Endothelial cell of umbilical vein (primary cell): ENCODE measurements around the gene ATP4A. TPM values are rescaled to one million over a fixed set of nuclear protein-coding genes. Genes with fewer than 3 reads are reported as not detected.

Experiments used
- BruUV-seq: library from RNA; stranded (reverse); fragments of 400-500 nt; replicated peaks from 2 replicates; lab custom pipeline; 2021; lab: Mats Ljungman, UMichigan
- CTCF ChIA-PET: fragments of 300-600, 350-600 bp; sonication (Branson Sonifier 250); formaldehyde crosslinking; loops from one replicate; lab custom pipeline; 2021; ENCODE audit warnings: antibody characterized with exemption, inconsistent platforms; lab: Charles Lee
- POLR2A ChIA-PET: fragments of 300-600, 350-600 bp; sonication (Branson Sonifier 250); formaldehyde crosslinking; loops from one replicate; lab custom pipeline; 2021; ENCODE audit warnings: antibody characterized with exemption, inconsistent platforms; lab: Charles Lee
- DNase-seq: peaks from one replicate; pipeline ENCODE4 v3.0.0-alpha.2; 2011; ENCODE audit warnings: low read depth, low spot score
- FAIRE-seq: peaks from 2 replicates; lab custom pipeline; 2011; peaks lifted over from hg19 to GRCh38; lab: Jason Lieb, UNC
- H2AFZ ChIP-seq: 2 replicates; pipeline ENCODE4 v1.6.0; 2012; ENCODE audit warnings: low read depth, low read length, control low read depth, inconsistent platforms
- H3K27ac ChIP-seq: 2 replicates; pipeline ENCODE4 v1.5.1; 2011; ENCODE audit warnings: low read depth, mild to moderate bottlenecking, control low read depth, low read length, moderate library complexity; ENCODE audit not compliant: insufficient read depth
- H3K27me3 ChIP-seq, 2 experiments: 2 replicates each; pipeline versions ENCODE4 v1.6.0 to v1.6.1; 2011; ENCODE audit warnings: low read length in 2 of 2, mixed read lengths in 1 of 2; ENCODE audit not compliant: control insufficient read depth in 2 of 2, insufficient read depth in 2 of 2
- H3K36me3 ChIP-seq, 2 experiments: 2 replicates in 1 of 2; 3 replicates in 1 of 2; pipeline ENCODE4 v1.5.1; 2011; ENCODE audit warnings: low read length in 2 of 2, mild to moderate bottlenecking in 1 of 2, moderate library complexity in 1 of 2; ENCODE audit not compliant: control insufficient read depth in 2 of 2, insufficient read depth in 2 of 2; ENCODE audit errors: extremely low read depth in 1 of 2
- H3K4me1 ChIP-seq: 3 replicates; pipeline ENCODE4 v1.5.1; 2011; ENCODE audit warnings: mild to moderate bottlenecking, low read length; ENCODE audit not compliant: control insufficient read depth, insufficient read depth; ENCODE audit errors: extremely low read depth
- H3K4me2 ChIP-seq: 2 replicates; pipeline ENCODE4 v1.6.1; 2011; ENCODE audit warnings: low read length, control low read depth, mixed read lengths; ENCODE audit not compliant: insufficient read depth
- H3K4me3 ChIP-seq, 3 experiments: fragments of 200-600 bp in 1 of 3; sonication (generic), shearing (Covaris generic) in 1 of 3; replicated peaks in 1 of 3; 2 replicates each; pipeline ENCODE4 v1.5.1; 2011 to 2016; ENCODE audit warnings: control low read depth in 3 of 3, low read length in 3 of 3, mild to moderate bottlenecking in 2 of 3, inconsistent platforms in 1 of 3, low read depth in 1 of 3, moderate library complexity in 1 of 3; ENCODE audit not compliant: insufficient read depth in 1 of 3
- H3K79me2 ChIP-seq: 2 replicates; pipeline ENCODE4 v1.6.0; 2012; ENCODE audit warnings: low read length, inconsistent platforms; ENCODE audit not compliant: control insufficient read depth, insufficient read depth
- H3K9ac ChIP-seq: replicated peaks from 2 replicates; pipeline ENCODE3; 2011; ENCODE audit warnings: low read length, control low read depth; ENCODE audit not compliant: insufficient read depth; ENCODE audit errors: extremely low read depth
- H3K9me1 ChIP-seq: replicated peaks from 3 replicates; pipeline ENCODE4 v1.6.0; 2011; ENCODE audit warnings: mild to moderate bottlenecking, low read length; ENCODE audit not compliant: control insufficient read depth, insufficient read depth; ENCODE audit errors: extremely low read depth
- H3K9me3 ChIP-seq: replicated peaks from 2 replicates; pipeline ENCODE4 v1.5.1; 2012; ENCODE audit warnings: low read length, inconsistent platforms; ENCODE audit not compliant: control insufficient read depth, insufficient read depth
- H4K20me1 ChIP-seq: replicated peaks from 2 replicates; pipeline ENCODE3; 2011; ENCODE audit warnings: mild to moderate bottlenecking, low read length; ENCODE audit not compliant: control insufficient read depth, insufficient read depth; ENCODE audit errors: extremely low read depth
- EZH2 ChIP-seq: IDR thresholded peaks from 2 replicates; pipeline ENCODE4 v1.6.1; 2012; ENCODE audit warnings: borderline replicate concordance, low read depth, mild to moderate bottlenecking, moderate library complexity, low read length, inconsistent platforms; ENCODE audit not compliant: severe bottlenecking
- FOS ChIP-seq: IDR thresholded peaks from 2 replicates; pipeline ENCODE4 v1.6.1; 2011; ENCODE audit warnings: mild to moderate bottlenecking, low read length, moderate library complexity, borderline replicate concordance; ENCODE audit not compliant: insufficient read depth
- GATA2 ChIP-seq: IDR thresholded peaks from 2 replicates; pipeline ENCODE4 v1.7.0; 2011; ENCODE audit warnings: low read depth, mild to moderate bottlenecking, moderate library complexity, mixed read lengths, low read length; ENCODE audit not compliant: insufficient read length, insufficient read depth
- JUN ChIP-seq: IDR thresholded peaks from 2 replicates; pipeline ENCODE4 v1.6.1; 2011; ENCODE audit warnings: borderline replicate concordance, low read depth; ENCODE audit not compliant: insufficient read length, insufficient read depth
- MYC ChIP-seq: IDR thresholded peaks from one replicate; pipeline ENCODE4 v1.6.1; 2011; ENCODE audit warnings: mild to moderate bottlenecking, low read depth, low read length
- POLR2A ChIP-seq: IDR thresholded peaks from 2 replicates; pipeline ENCODE4 v1.6.1; 2012; ENCODE audit warnings: low read depth, mild to moderate bottlenecking, control low read depth, low read length
- POLR2AphosphoS5 ChIP-seq: IDR thresholded peaks from 2 replicates; pipeline ENCODE4 v1.6.1; 2012; ENCODE audit warnings: low read depth, mild to moderate bottlenecking, control low read depth, low read length, moderate library complexity; ENCODE audit not compliant: insufficient read depth
- dilution Hi-C: fragments of 300-500 bp; cut with MboI; formaldehyde crosslinking; loops from one replicate; pipeline ENCODE4 v1.15.0; 2019; ENCODE audit warnings: low sequenced_read_pairs; ENCODE audit not compliant: extremely low pct_ligation_motif_present
- intact Hi-C: fragments of 100-400 bp; cut with micrococcal nuclease; formaldehyde crosslinking; loops from one replicate; pipeline ENCODE4 v1.10.0; 2022
- polyA plus RNA-seq, 4 experiments: library from polyadenylated mRNA; depleted of rRNA in 3 of 4; stranded (reverse) in 3 of 4; unstranded in 1 of 4; fragments of >200 nt; gene quantifications; 2 replicates each; pipeline versions ENCODE4 v1.2.1 to v1.2.3, GENCODE V29; 2011 to 2012; ENCODE audit warnings: missing spikeins in 1 of 4
- total RNA-seq: library from RNA; stranded (reverse); gene quantifications from 2 replicates; pipeline ENCODE4 v1.2.3, GENCODE V29; 2021
- TF ChIP-seq, protein P1 (sequence below): IDR thresholded peaks from 2 replicates; pipeline ENCODE4 v1.6.1; 2011; ENCODE audit not compliant: insufficient read depth, insufficient read length
- TF ChIP-seq, protein P2 (sequence below), 2 donors: IDR thresholded peaks; 1 replicate in 1 of 2; 2 replicates in 1 of 2; pipeline ENCODE4 v1.5.1; 2011; ENCODE audit warnings: low read length in 2 of 2, mild to moderate bottlenecking in 2 of 2, moderate library complexity in 2 of 2, control low read depth in 1 of 2, inconsistent platforms in 1 of 2, low read depth in 1 of 2; ENCODE audit not compliant: insufficient read depth in 1 of 2; ENCODE audit errors: extremely low read depth in 1 of 2

ATP4A gene
- total and polyA plus RNA-seq, 2 donors (not counting 3 experiments of a cell fraction or from before 2014, with no cell fraction given) = not detected

DNA sequence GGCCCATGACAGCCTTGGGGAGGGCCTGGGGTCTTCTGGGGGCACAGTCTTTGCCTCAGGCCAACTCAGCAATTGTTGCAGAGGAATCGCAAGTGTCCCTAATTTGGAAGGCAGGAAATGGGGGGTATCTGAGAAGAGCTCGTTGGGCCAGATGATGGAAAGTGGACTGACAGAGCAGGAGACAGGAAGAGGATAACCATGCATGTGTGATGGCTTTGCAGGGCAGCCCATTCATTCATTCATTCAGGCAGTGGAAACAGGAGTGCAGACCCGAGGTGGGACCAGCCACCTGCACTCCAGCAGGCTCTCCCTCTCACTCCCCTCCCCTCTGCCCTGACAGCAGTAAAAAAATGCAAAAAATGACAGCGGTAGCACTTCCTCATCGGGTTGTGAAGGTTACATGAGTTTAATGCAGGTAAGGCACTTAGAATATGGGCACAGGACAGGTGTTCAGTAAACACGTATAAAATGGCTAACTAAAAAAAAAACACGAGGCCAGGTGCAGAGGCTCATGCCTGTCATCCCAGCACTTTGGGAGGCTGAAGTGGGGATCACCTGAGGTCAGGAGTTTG lies 23.0 kb downstream of the ATP4A start:
- no peaks in the 10 kb centered on the region for H4K20me1 ChIP-seq
- peaks cover 6% of the 10 kb centered on the region for H3K79me2 ChIP-seq
- H3K9ac ChIP-seq = no peak overlapping the region
- no peak overlapping the region for H2AFZ ChIP-seq
- FAIRE-seq = no peak
- no peaks in the 10 kb centered on the region for H3K36me3 ChIP-seq
- H3K4me2 ChIP-seq = no peak overlapping the region
- TF ChIP-seq POLR2AphosphoS5 = no peak
- TF ChIP-seq EZH2 = no peak
- no peaks in the 10 kb centered on the region for H3K27me3 ChIP-seq
- no peak overlapping the region for H3K27ac ChIP-seq
- ChIA-PET POLR2A (no interaction called here), CTCF (no interaction called here)
- BruUV-seq = no TSS peak
- dilution Hi-C loops (no loop called here), intact Hi-C loops (no loop called here)
- H3K9me1 ChIP-seq = no peaks in the 10 kb centered on the region
- no peak overlapping the region for H3K4me3 ChIP-seq
- H3K9me3 ChIP-seq = no peaks in the 10 kb centered on the region
- H3K4me1 ChIP-seq = peaks cover 6% of the 10 kb centered on the region
- DNase-seq = no peak

DNA sequence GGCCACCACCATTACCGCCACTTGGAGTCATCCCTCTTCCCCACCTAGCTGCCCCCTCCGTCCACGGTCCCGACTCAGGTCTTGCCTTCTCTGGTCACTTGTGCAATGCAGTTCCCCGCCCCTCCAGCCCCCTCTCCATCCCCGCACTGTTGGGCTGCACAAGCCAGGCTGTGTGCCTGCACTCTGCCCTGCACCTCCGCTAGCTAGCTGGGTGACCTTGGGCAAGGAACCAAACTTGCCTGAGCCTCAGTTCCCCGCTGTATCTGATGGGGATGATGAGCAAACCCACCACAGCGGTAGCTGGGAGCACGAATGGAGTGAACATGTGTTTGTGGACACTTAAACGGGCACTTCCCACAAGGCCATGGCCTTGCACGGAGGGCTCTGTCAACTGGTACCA lies 23.6 kb downstream of the ATP4A start:
- CTCF ChIA-PET = no interaction called here
- no TSS peak for BruUV-seq

More for the DNA sequence above, 23.6 kb downstream of the ATP4A start:
- Histone ChIP-seq H4K20me1 (no peaks in the 10 kb centered on the region), H2AFZ (no peak overlapping the region), H3K4me1 (peaks cover 6% of the 10 kb centered on the region), H3K36me3 (no peaks in the 10 kb centered on the region), H3K27ac (no peak overlapping the region), H3K9me3 (no peaks in the 10 kb centered on the region), H3K4me2 (no peak overlapping the region), H3K27me3 (peaks cover 0 to 1% of the 10 kb centered on the region in 2 experiments), H3K9ac (no peak overlapping the region), H3K4me3 (no peak overlapping the region), H3K9me1 (no peaks in the 10 kb centered on the region), H3K79me2 (peaks cover 4% of the 10 kb centered on the region)
- FAIRE-seq = no peak
- intact Hi-C loops = no loop called here
- dilution Hi-C loops = no loop called here
- POLR2A ChIA-PET = no interaction called here
- TF ChIP-seq FOS (no peak), POLR2AphosphoS5 (no peak), JUN (no peak), MYC (no peak), GATA2 (no peak), EZH2 (no peak), POLR2A (no peak)
- TF ChIP-seq, protein P1, sequence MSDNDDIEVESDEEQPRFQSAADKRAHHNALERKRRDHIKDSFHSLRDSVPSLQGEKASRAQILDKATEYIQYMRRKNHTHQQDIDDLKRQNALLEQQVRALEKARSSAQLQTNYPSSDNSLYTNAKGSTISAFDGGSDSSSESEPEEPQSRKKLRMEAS = no peak
- TF ChIP-seq, protein P2, sequence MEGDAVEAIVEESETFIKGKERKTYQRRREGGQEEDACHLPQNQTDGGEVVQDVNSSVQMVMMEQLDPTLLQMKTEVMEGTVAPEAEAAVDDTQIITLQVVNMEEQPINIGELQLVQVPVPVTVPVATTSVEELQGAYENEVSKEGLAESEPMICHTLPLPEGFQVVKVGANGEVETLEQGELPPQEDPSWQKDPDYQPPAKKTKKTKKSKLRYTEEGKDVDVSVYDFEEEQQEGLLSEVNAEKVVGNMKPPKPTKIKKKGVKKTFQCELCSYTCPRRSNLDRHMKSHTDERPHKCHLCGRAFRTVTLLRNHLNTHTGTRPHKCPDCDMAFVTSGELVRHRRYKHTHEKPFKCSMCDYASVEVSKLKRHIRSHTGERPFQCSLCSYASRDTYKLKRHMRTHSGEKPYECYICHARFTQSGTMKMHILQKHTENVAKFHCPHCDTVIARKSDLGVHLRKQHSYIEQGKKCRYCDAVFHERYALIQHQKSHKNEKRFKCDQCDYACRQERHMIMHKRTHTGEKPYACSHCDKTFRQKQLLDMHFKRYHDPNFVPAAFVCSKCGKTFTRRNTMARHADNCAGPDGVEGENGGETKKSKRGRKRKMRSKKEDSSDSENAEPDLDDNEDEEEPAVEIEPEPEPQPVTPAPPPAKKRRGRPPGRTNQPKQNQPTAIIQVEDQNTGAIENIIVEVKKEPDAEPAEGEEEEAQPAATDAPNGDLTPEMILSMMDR (IDR thresholded peaks at IDR 0.05; ENCODE audit: extremely low read depth in 1 of 2, insufficient read depth in 1 of 2, low read depth in 1 of 2, low read length in 2 of 2) = no peak
- no peak for DNase-seq
